Hepatocyte (in vitro differentiated cells): ENCODE measurements around the gene ATP5PB. TPM values are rescaled to one million over a fixed set of nuclear protein-coding genes. Genes with fewer than 3 reads are reported as not detected.
A peak's percentile ranks its signal among the peaks of the same experiment; 100 is the strongest.

Experiments
- DNase-seq: peaks from one replicate; pipeline ENCODE4 v3.0.0-alpha.2; 2016; ENCODE audit warnings: low spot score
- H2AFZ ChIP-seq: fragments of 200-600 bp; sonication (generic); 2 replicates; pipeline ENCODE4 v1.6.0; 2016; ENCODE audit warnings: antibody characterized with exemption, mild to moderate bottlenecking
- H3K27ac ChIP-seq: fragments of 200-600 bp; sonication (generic); 2 replicates; pipeline ENCODE4 v1.5.1; 2016; ENCODE audit warnings: mild to moderate bottlenecking
- H3K27me3 ChIP-seq: fragments of 200-600 bp; sonication (generic); 2 replicates; pipeline ENCODE4 v1.6.1; 2016
- H3K36me3 ChIP-seq: fragments of 200-600 bp; sonication (generic); replicated peaks from 2 replicates; pipeline ENCODE4 v1.5.1; 2016; ENCODE audit warnings: low read depth; ENCODE audit not compliant: insufficient read depth
- H3K4me1 ChIP-seq: fragments of 200-600 bp; sonication (generic); 2 replicates; pipeline ENCODE4 v1.5.1; 2016; ENCODE audit warnings: mild to moderate bottlenecking, moderate library complexity; ENCODE audit not compliant: insufficient read depth
- H3K4me2 ChIP-seq: fragments of 200-600 bp; sonication (generic); 2 replicates; pipeline ENCODE4 v1.6.0; 2016
- H3K4me3 ChIP-seq: fragments of 200-600 bp; sonication (generic); 2 replicates; pipeline ENCODE4 v1.5.1; 2016; ENCODE audit warnings: mild to moderate bottlenecking
- H3K79me2 ChIP-seq: fragments of 200-600 bp; sonication (generic); 2 replicates; pipeline ENCODE4 v1.6.0; 2017; ENCODE audit warnings: mild to moderate bottlenecking
- H3K9me2 ChIP-seq: fragments of 200-600 bp; sonication (generic); replicated peaks from 2 replicates; pipeline ENCODE4 v1.6.0; 2017; ENCODE audit warnings: mild to moderate bottlenecking; ENCODE audit not compliant: insufficient read depth
- H3K9me3 ChIP-seq: fragments of 200-600 bp; sonication (generic); 2 replicates; pipeline ENCODE4 v1.5.1; 2016; ENCODE audit warnings: low read depth, mild to moderate bottlenecking
- H4K20me1 ChIP-seq: fragments of 200-600 bp; sonication (generic); 2 replicates; pipeline ENCODE4 v1.6.0; 2016; ENCODE audit warnings: mild to moderate bottlenecking; ENCODE audit not compliant: insufficient read depth, poor library complexity, severe bottlenecking
- EZH2 ChIP-seq: fragments of 200-600 bp; sonication (generic); IDR thresholded peaks from 2 replicates; pipeline ENCODE4 v1.6.1; 2016; ENCODE audit warnings: antibody characterized with exemption, mild to moderate bottlenecking, borderline replicate concordance
- EZH2phosphoT487 ChIP-seq: fragments of 200-600 bp; sonication (generic); IDR thresholded peaks from one replicate; pipeline ENCODE4 v1.6.1; 2018; ENCODE audit warnings: antibody characterized with exemption, mild to moderate bottlenecking, low read depth, moderate library complexity; ENCODE audit not compliant: unreplicated experiment, severe bottlenecking
- WGBS: methylation state at CpG from one replicate; pipeline ENCODE4 v1.1.6; 2016; ENCODE audit warnings: low lambda C conversion rate; ENCODE audit errors: missing lambda C conversion rate; 5-methylcytosine and 5-hydroxymethylcytosine counted together
- polyA plus RNA-seq: library from polyadenylated mRNA; unstranded; fragments of >200 nt; fragmentation: Nextera tagmentation; extraction: Ambion mirVana; gene quantifications from 2 replicates; pipeline ENCODE4 v1.2.1, GENCODE V29; 2016
- total RNA-seq: library from RNA; depleted of rRNA; stranded (reverse); fragments of >200 nt; gene quantifications from 2 replicates; pipeline ENCODE4 v1.2.3, GENCODE V29; 2014
- TF ChIP-seq, protein P1 (sequence below): fragments of 200-600 bp; sonication (generic); IDR thresholded peaks from 2 replicates; pipeline ENCODE4 v1.5.1; 2016; ENCODE audit warnings: antibody characterized with exemption, mild to moderate bottlenecking; ENCODE audit not compliant: poor library complexity

The ATP5PB gene
- total and polyA plus RNA-seq, 2 experiments from 2014 or later, result 309 to 320 TPM

DNA sequence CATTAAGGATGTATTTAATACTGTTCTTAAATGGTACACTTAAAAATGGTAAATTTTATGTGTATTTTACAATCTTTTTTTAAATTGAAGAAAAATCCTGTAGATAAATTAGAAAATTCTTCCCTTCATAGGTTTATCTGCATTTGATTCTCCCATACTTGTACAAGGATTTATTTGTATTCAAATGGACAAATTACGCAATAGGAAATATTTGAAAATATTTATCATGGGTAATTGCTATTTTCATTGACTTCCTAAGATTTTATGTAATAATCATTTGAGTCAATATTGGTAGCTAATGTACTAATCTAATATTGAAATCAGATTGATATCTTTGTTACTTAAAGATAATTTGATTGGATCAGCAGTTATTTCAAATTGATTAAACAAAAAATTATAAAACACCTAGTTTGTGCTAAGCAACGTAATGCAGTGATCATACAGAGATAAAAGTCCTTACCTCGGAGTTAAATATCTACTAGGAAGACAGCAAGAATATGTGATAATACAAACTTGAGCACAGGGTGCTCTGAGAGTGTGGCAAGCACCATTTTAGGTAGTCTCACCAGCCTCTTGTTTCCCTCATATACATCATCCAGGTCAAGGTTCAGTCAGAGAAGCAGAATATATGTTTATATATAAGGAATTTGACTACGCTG is 13.2 kb downstream of the ATP5PB start:
- H3K9me3 ChIP-seq, result no peaks in the 10 kb centered on the region
- H3K36me3 ChIP-seq, result no peaks in the 10 kb centered on the region
- peak overlapping the region; percentile 49 for H3K27ac ChIP-seq
- TF ChIP-seq EZH2 (no peak), EZH2phosphoT487 (no peak)
- TF ChIP-seq, protein P1, sequence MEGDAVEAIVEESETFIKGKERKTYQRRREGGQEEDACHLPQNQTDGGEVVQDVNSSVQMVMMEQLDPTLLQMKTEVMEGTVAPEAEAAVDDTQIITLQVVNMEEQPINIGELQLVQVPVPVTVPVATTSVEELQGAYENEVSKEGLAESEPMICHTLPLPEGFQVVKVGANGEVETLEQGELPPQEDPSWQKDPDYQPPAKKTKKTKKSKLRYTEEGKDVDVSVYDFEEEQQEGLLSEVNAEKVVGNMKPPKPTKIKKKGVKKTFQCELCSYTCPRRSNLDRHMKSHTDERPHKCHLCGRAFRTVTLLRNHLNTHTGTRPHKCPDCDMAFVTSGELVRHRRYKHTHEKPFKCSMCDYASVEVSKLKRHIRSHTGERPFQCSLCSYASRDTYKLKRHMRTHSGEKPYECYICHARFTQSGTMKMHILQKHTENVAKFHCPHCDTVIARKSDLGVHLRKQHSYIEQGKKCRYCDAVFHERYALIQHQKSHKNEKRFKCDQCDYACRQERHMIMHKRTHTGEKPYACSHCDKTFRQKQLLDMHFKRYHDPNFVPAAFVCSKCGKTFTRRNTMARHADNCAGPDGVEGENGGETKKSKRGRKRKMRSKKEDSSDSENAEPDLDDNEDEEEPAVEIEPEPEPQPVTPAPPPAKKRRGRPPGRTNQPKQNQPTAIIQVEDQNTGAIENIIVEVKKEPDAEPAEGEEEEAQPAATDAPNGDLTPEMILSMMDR, result no peak
- H3K4me2 ChIP-seq, result peak overlapping the region; percentile 23
- no peak overlapping the region for H3K4me3 ChIP-seq
- H3K79me2 ChIP-seq, result no peaks in the 10 kb centered on the region
- H2AFZ ChIP-seq, result no peak overlapping the region
- no peak for DNase-seq
- H3K4me1 ChIP-seq, result peaks cover 6% of the 10 kb centered on the region
- no peaks in the 10 kb centered on the region for H4K20me1 ChIP-seq
- no peaks in the 10 kb centered on the region for H3K27me3 ChIP-seq
- WGBS, result 74% methylated on average over 4 of the region's 4 CpGs
- H3K9me2 ChIP-seq, result no peaks in the 10 kb centered on the region

DNA sequence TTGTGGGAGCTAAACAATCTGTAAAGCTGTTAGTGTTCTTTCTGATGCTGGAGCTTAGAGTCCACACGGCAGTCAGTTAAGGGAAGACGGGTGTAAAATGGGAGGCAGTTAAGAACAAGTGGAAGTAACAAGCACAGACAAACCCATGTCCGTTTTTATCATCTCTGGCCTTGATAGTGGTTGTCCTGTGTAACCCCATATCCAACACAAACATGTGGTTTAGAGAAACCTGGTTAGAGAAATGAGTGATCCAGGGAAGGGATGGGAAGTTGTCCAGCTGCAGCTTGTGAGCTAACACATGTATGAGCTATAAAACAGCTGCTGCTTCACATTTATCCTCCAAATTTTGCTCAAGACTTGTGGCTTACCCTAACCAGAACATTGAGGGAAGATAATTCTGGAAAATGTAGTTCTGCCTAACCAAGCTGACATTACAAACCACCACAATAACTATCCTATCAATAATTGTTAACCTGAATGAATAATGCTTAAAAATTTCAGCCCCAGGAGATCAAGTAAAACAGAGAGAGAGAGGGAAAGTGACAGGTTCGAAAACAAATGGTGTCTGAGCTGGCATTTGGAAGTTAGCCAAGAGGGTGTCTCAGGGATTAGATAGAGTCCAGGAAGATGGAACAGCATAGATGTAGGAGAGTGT is 13.9 kb downstream of the ATP5PB start:
- no peak for DNase-seq
- TF ChIP-seq EZH2, result no peak
- TF ChIP-seq, protein P1, result no peak
- no peak for TF ChIP-seq EZH2phosphoT487
- Histone ChIP-seq H2AFZ (no peak overlapping the region), H4K20me1 (no peaks in the 10 kb centered on the region), H3K9me2 (no peaks in the 10 kb centered on the region), H3K4me2 (peak overlapping the region; percentile 23), H3K4me1 (peaks cover 6% of the 10 kb centered on the region), H3K27me3 (no peaks in the 10 kb centered on the region), H3K9me3 (no peaks in the 10 kb centered on the region), H3K79me2 (no peaks in the 10 kb centered on the region), H3K4me3 (no peak overlapping the region), H3K27ac (peak overlapping the region; percentile 49), H3K36me3 (no peaks in the 10 kb centered on the region)
- 76% methylated on average over 4 of the region's 4 CpGs for WGBS

DNA sequence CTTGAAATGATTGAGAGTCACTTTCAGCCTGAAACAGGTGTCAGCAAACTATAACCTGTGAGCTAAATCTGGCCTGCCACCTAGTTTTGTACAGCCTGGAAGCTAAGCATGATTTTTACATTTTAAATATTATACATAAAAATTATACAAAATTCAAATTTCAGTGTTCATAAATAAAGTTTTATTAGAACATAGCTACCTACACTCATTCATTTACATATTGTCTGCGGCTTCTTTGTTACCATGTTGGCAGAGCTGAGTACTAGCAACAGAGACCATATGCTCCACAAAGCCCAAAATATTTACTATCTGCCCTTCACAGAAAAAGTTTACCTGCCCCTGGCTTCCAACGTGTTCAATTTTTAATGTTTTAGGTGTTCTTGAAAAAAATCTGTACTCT is 16.5 kb downstream of the ATP5PB start:
- H4K20me1 ChIP-seq, result no peaks in the 10 kb centered on the region
- DNase-seq, result no peak
- no peaks in the 10 kb centered on the region for H3K36me3 ChIP-seq
- H2AFZ ChIP-seq, result no peak overlapping the region
- H3K4me1 ChIP-seq, result peaks cover 6% of the 10 kb centered on the region
- H3K4me3 ChIP-seq, result no peak overlapping the region
- H3K79me2 ChIP-seq, result no peaks in the 10 kb centered on the region
- TF ChIP-seq EZH2 (no peak), EZH2phosphoT487 (no peak)
- TF ChIP-seq, protein P1, result no peak
- H3K4me2 ChIP-seq, result no peak overlapping the region
- no peak overlapping the region for H3K27ac ChIP-seq
- no peaks in the 10 kb centered on the region for H3K9me3 ChIP-seq
- no peaks in the 10 kb centered on the region for H3K27me3 ChIP-seq
- WGBS, result 100% methylated on average over 2 of the region's 2 CpGs
- H3K9me2 ChIP-seq, result no peaks in the 10 kb centered on the region
